SK-N-SH (cell line): Measurements from ENCODE around the gene GCM1.

Experiments used
- CHD2 ChIP-seq: fragments of 150-350 bp; IDR thresholded peaks from 2 replicates; pipeline ENCODE4 v1.6.1; 2018; ENCODE audit warnings: low read length; ENCODE audit not compliant: partially characterized antibody
- CTCF ChIP-seq: fragments of 200-600 bp; sonication (generic); IDR thresholded peaks from 2 replicates; pipeline ENCODE4 v1.6.1; 2017; ENCODE audit warnings: antibody characterized with exemption, mild to moderate bottlenecking, moderate library complexity
- EP300 ChIP-seq, 2 experiments: IDR thresholded peaks; 2 replicates each; pipeline versions ENCODE4 v1.4.0 to v1.6.1; 2012; ENCODE audit warnings: borderline replicate concordance in 1 of 2, low read depth in 1 of 2, low read length in 1 of 2
- EZH2phosphoT487 ChIP-seq: fragments of 200-600 bp; sonication (generic); IDR thresholded peaks from 2 replicates; pipeline ENCODE4 v1.6.1; 2017; ENCODE audit warnings: low read depth, mixed run types, mild to moderate bottlenecking, antibody characterized with exemption, moderate library complexity, borderline replicate concordance
- JUND ChIP-seq: IDR thresholded peaks from 2 replicates; pipeline ENCODE4 v1.4.0; 2012
- PBX3 ChIP-seq: IDR thresholded peaks from 2 replicates; pipeline ENCODE4; 2012
- POLR2AphosphoS5 ChIP-seq: IDR thresholded peaks from 2 replicates; pipeline ENCODE4 v1.6.1; 2012; ENCODE audit warnings: low read depth, low read length
- RAD21 ChIP-seq: IDR thresholded peaks from 2 replicates; pipeline ENCODE4 v1.6.1; 2012; ENCODE audit warnings: mild to moderate bottlenecking, low read length
- REST ChIP-seq: IDR thresholded peaks from 2 replicates; pipeline ENCODE4 v1.6.1; 2012; ENCODE audit warnings: mild to moderate bottlenecking, low read depth, low read length, moderate library complexity
- RFX5 ChIP-seq: IDR thresholded peaks from 2 replicates; pipeline ENCODE4 v1.6.1; 2012; ENCODE audit warnings: mild to moderate bottlenecking, improper control_type of control experiment, low read length
- SIN3A ChIP-seq: IDR thresholded peaks from 2 replicates; pipeline ENCODE4 v1.6.1; 2012; ENCODE audit warnings: low read depth, mild to moderate bottlenecking, low read length, moderate library complexity, borderline replicate concordance
- TAF1 ChIP-seq: IDR thresholded peaks from 2 replicates; pipeline ENCODE4 v1.6.1; 2012; ENCODE audit warnings: low read depth, mild to moderate bottlenecking, low read length, moderate library complexity, borderline replicate concordance
- TCF12 ChIP-seq: IDR thresholded peaks from 2 replicates; pipeline ENCODE4 v1.4.0; 2012

- TF ChIP-seq CTCF: no peak
- no peak for TF ChIP-seq RAD21
- TF ChIP-seq SIN3A: no peak
- TF ChIP-seq CHD2: no peak
- TF ChIP-seq TAF1: no peak
- no peak for TF ChIP-seq EZH2phosphoT487
- no peak for TF ChIP-seq POLR2AphosphoS5
- no peak for TF ChIP-seq RFX5
- no peak for TF ChIP-seq PBX3
- TF ChIP-seq JUND: no peak
- TF ChIP-seq TCF12: no peak
- no peak for TF ChIP-seq REST
- TF ChIP-seq EP300 (IDR thresholded peaks at IDR 0.05; ENCODE audit: borderline replicate concordance in 1 of 2, low read depth in 1 of 2, low read length in 1 of 2): no peak
These were observed 35.8 kb downstream of the GCM1 start for GRCh38 chr6:53112871-53113270.
